Activated CD4-positive, alpha-beta T cell treated with anti-CD3 and anti-CD28 coated beads, Interleukin-10, Interleukin-2, amounts not matched to agents 100 ng/mL and 50 ng/mL, durations not matched to agents 16 hours and 8 hours (primary cell): ENCODE results near the gene SLC29A1.

Source experiments
- DNase-seq: peaks from one replicate; pipeline ENCODE4 v3.0.0-alpha.2; 2020

The SLC29A1 gene

DNA sequence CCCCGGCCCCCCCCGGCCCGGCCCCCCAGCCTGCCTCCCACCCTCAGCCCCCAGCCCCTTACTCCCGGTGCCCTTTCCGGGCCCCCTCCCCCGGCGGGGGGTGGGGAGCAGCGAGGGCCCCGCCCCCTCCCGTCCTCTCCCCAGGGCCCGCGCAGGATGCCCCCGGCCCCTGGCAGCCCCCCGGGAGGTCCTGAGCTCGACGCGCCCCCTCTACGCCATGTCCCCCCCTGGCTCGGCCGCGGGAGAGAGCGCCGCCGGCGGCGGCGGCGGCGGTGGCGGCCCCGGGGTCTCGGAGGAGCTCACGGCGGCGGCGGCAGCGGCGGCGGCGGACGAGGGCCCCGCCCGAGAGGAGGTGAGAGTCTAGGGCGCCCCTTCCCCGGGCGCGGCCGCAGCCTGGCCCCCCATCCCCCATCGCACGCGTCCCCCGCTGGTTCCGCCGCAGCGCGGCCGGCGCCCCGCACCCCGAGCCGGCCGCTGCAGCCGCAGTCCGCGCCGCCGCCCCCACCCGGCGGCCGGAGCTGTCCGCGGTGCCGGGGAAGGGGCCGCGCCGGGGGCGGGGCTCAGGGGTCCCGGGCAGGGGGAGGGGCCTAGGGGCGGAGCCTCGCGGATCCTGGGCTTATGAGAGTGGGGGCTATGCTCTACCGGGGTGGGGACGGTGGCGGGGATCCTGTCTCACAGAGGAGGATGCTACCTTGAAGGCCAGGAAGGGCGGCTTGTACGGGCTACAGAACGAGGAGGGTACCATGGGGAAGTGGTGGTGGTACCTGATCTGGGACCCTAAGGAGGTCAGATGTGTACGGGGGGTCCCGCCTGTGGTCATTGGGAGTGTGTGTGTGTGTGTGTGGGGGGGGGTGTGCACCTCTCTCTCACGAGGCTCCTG lies 47.4 kb downstream of the SLC29A1 start:
- DNase-seq = no peak

GRCh38 chr6:44271406-44271723 lies 48.0 kb downstream of the SLC29A1 start:
- DNase-seq = no peak

DNA sequence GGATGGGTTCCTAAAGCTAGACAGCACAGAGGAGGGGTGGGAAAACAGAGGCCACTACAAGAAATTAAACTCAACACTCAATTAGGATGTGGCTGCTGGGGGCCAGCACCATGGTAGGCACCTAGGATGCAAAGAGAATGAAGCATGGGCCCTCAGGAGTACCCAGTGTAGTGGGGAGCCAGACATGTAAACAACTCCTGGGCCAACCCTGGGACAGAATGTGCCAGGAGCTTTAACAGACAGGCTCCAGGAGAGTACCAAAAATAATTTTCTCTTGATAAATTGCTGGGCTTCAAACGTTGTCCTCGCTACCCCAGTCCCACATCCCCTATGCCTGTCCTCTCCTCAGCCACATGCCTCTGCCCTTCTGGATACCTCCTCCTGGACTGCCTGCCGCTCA lies 48.5 kb downstream of the SLC29A1 start:
- DNase-seq = no peak

GRCh38 chr6:44272529-44272928 lies 49.1 kb downstream of the SLC29A1 start:
- DNase-seq = no peak

DNA sequence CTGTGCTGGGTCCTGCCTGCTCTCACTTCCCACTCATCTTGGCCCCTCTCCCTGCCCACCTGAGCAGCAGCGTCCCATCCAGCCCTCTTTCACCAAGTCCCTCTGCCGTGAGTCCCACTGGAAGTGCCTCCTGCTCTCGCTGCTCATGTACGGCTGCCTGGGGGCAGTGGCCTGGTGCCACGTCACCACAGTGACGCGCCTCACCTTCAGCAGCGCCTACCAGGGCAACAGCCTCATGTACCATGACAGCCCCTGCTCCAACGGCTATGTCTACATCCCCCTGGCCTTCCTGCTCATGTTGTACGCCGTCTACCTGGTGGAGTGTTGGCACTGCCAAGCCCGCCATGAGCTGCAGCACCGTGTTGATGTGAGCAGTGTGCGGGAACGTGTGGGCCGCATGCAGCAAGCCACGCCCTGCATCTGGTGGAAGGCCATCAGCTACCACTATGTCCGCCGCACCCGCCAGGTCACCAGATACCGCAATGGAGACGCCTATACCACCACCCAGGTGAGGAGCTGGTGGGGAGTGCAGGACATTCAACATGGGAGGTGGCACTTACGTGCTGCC lies 49.7 kb downstream of the SLC29A1 start:
- no peak for DNase-seq

GRCh38 chr6:44273617-44274016 lies 50.2 kb downstream of the SLC29A1 start:
- DNase-seq = no peak

DNA sequence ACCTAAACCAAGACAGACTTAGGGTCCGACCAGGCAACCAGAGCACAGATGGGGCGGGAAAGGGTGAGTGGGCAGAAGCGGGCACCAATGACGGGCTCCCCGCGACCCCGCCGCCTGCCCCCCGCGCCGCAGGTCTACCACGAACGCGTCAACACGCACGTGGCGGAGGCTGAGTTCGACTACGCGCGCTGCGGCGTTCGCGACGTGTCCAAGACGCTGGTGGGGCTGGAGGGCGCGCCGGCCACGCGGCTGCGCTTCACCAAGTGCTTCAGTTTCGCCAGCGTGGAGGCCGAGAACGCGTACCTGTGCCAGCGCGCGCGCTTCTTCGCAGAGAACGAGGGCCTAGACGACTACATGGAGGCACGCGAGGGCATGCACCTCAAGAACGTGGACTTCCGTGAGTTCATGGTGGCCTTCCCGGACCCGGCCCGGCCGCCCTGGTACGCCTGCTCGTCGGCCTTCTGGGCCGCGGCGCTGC lies 51.9 kb downstream of the SLC29A1 start:
- no peak for DNase-seq

DNA sequence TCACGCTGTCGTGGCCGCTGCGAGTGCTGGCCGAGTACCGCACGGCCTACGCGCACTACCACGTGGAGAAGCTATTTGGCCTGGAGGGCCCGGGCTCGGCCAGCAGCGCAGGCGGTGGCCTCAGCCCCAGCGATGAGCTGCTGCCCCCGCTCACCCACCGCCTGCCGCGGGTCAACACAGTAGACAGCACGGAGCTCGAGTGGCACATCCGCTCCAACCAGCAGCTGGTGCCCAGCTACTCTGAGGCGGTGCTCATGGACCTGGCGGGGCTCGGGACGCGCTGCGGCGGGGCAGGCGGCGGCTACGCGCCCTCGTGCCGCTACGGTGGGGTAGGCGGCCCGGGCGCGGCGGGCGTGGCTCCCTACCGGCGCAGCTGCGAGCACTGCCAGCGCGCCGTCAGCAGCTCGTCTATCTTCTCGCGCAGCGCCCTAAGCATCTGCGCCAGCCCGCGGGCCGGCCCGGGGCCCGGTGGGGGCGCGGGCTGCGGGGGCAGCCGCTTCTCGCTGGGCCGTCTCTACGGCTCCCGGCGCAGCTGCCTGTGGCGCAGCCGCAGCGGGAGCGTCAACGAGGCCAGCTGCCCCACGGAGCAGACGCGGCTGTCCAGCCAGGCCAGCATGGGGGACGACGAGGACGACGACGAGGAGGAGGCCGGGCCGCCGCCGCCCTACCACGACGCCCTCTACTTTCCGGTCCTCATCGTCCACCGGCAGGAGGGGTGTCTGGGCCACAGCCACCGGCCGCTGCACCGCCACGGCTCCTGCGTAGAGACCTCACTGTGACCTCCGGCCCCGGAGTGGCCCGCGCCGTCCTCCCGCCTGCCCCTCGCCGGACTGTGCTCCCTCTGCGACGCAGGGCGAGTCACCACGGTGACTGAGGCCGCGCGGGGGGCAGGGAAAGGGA lies 52.6 kb downstream of the SLC29A1 start:
- peak; percentile 27 for DNase-seq

DNA sequence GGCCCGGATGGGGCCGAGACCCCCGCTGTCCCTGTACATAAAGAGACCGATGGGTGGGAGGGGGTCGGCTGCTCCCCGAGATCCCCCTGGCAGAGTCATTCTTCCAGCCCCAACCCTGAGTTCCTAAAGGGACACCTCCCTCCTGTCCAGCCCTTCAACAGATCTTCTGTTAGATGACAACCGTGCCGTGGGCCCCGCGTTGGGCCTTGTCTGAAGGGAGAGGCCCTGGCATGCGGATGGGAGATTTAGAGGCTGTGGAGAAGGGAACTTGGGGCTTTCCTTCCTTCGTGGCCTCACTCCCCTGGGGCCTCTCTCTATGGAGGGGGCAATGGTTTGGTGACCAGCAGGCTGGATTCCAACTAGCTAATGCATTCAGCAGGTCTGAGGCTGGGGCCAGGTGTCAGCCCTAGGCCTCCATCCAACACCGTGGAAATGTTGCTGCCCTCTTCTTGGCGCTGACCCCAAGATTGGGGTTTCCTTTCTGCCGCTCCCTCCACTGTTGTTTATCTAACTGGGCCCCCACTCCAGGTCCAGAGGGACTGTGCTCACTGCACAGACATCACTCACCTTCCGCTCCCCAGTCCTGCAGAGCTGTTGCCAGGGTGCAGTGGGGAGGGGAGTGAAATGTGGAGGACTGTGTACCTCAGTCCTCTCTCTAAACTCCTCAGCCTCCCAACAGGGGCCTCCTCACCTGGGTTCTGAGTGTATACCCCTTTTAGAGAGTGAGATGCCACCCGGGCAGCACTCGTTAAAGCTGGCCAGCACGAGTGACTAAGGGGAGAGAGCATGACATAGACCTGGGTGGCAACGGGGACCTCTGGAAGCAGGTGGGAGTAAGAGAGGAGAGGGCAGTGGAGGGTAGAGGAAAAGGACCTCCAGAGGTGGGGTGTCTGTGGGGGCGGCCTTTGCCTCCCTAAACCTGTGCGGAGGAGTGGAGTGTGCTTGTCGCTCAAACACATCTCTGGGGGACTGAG lies 53.6 kb downstream of the SLC29A1 start:
- DNase-seq = no peak

- DNase-seq = no peak
These were observed 54.4 kb downstream of the SLC29A1 start for GRCh38 chr6:44277763-44278162.

GRCh38 chr6:44278315-44278714 lies 54.9 kb downstream of the SLC29A1 start:
- DNase-seq = no peak

GRCh38 chr6:44278774-44279697 lies 55.6 kb downstream of the SLC29A1 start:
- no peak for DNase-seq
